NCI-H446 (cell line): Measurements from ENCODE around the gene ORC4.

ENCODE experiments used
- DNase-seq, 2 experiments: peaks; one replicate each; lab custom pipeline; 2025; lab: John Stamatoyannopoulos, UW

The ORC4 gene

GRCh38 chr2:147933931-147934330 lies 86.6 kb downstream of the ORC4 start:
- no peak for DNase-seq

- no peak for DNase-seq
Measured at GRCh38 chr2:147927053-147927588, 93.4 kb downstream of the ORC4 start.

- DNase-seq = no peak
Measured at GRCh38 chr2:147925886-147926285, 94.7 kb downstream of the ORC4 start.

DNA sequence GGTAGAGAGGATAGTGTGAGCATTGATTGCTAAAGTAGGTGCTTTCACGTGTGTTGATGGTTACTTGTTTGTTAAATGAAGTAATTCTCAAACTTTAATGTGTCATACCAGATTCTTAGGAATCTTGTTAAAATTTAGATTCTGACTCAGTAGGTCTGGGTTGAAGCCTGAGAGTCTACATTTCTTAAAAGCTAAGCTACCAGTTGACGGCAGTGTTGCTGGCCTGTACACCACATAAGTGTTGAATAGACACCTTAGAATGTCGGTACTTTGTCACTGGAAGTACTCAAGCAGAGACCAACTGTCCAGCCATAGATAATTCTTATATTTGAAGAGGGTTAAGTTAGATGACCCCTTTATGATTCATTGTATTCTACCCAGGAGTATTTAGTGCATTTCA lies 95.9 kb downstream of the ORC4 start:
- no peak for DNase-seq

GRCh38 chr2:147923846-147924245 lies 96.7 kb downstream of the ORC4 start:
- peak; percentile 38 to 75 for DNase-seq

DNA sequence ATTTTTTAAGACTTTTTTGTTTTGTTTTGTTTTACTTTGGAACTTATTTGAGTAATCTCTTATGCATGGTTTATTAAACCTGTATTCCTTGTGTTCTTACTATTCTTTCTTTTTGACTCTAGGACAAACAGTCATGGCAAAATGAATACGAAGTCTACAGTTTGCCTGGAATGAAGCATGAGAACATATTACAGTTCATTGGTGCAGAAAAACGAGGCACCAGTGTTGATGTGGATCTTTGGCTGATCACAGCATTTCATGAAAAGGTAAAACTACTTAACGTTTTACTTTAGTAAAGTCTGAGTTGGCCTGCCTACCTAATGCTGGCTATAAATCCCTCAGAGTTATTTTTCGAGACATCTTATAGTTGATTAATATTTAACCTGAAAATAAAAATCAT lies 103.4 kb downstream of the ORC4 start:
- DNase-seq = no peak

DNA sequence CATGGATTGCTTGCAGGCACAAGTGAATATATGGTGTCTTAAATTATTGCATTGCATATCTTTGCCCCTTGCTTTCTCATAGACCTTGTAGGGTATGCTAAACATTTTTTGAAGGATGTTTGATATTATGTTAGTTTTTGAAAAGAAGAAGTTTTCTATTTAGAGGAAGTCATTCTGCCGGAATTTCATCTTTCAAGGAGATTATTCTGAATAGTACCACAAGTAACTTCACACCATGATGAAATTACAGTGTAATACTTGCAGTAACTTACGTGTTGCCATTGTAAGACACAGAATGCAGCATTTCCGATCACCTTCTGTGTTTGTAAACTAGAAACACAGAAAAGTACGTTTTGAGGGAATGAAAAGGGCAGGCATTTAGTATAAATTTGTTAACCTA lies 103.8 kb downstream of the ORC4 start:
- no peak for DNase-seq

GRCh38 chr2:147916067-147916466 lies 104.5 kb downstream of the ORC4 start:
- DNase-seq = no peak

- peak in 1 of 2 experiments; percentile 42 for DNase-seq
Measured at GRCh38 chr2:147913701-147914480, 106.6 kb downstream of the ORC4 start.

DNA sequence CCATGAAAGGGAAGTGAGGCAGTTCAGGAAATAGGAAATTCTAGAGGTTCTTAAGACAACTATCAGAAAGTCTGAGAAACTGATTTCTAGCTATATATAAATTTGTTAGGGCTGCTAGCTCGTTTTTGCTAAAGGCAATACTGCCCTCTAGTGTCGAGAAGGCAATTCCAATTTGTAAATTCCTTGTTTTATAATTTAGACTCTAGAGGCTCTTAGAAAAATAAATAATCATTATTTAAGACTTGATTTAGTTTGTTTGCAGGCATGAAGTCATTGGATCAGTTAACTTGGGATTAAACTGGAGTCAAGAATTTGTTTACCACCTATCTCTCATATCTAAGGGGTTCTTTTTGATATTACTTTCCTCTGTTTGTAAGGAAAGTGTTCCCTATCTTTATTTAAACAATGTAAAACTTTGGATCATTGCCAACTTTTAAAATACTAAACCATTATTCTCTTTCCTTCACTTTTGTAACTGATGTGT lies 109.5 kb downstream of the ORC4 start:
- peak; percentile 31 to 78 for DNase-seq

DNA sequence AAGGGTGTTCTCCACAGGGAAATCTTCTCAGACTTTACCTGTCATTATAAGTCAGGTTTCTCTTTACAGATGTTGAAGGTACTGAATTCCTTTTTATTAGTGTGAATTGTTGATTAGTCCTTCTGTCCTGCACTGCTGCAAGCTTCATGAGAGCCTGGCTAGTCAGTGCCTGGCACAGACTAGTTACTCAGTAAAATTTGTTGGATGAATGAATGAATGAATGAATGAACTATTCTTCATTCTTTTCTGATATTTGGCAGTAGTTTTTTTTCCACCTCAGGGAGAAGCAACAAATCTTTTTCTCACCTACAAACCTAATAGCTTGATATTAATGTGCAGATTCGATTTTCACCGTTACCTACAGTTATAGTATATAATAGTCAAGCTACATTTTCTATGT lies 111.4 kb downstream of the ORC4 start:
- DNase-seq = no peak

GRCh38 chr2:147904051-147904450 lies 116.5 kb downstream of the ORC4 start:
- DNase-seq = no peak

GRCh38 chr2:147888680-147889079 lies 131.9 kb downstream of the ORC4 start:
- no peak for DNase-seq

DNA sequence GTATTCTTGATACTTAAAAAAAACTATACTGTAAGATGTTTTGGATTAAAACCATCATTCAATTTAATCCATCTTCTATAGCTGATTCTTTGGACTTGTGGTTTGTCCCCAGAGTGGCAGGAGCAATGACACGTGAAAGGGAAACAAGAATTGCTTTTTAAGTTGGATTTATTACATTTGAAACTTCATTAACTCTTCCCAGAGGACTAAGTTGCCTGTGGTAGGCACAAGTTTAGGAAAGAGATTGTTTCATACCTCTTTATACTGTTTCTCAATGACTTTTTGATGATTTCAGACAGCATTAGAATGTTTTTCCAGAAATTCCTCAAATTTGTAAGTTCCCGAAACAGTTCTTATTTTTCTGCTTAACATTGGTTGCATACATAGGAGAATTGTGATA lies 134.4 kb downstream of the ORC4 start:
- no peak for DNase-seq

- DNase-seq = no peak
Measured at GRCh38 chr2:147884830-147885229, 135.7 kb downstream of the ORC4 start.

DNA sequence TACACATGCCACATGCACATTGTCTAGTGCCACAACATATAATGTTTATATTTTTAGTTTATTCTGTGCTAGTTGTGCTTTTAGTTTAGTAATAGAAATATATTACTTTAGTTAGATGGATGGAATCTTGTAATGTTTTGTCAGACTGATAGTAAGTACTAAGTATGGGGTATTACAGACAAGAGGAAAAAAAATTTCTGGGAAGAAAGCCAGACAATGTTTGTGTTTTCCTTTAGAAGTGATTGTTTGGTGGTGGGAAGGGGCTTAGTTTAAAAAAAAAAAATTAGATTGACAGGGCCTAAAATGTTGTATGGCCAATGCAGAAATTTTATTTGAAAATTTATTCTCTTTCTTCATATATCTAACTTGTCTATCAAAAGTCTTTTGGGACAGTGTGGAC lies 137.9 kb downstream of the ORC4 start:
- DNase-seq = no peak
